ENCODE measurements around the gene ANKRD55.

- TF ChIP-seq POLR2A (IDR thresholded peaks at IDR 0.05), result no peak
- TF ChIP-seq EP300 (IDR thresholded peaks at IDR 0.05), result no peak
These were observed 88.9 kb downstream of the ANKRD55 start for GRCh38 chr5:56144211-56144610.

Measured in tibial nerve (tissue), 3 donors.